Sigmoid colon (tissue), 7 donors: ENCODE measurements around the gene LARGE1. TPM values are rescaled to one million over a fixed set of nuclear protein-coding genes. Genes with fewer than 3 reads are reported as not detected.

Source experiments
- DNase-seq: peaks from one replicate; pipeline ENCODE4 v3.0.0-alpha.2; 2019
- H3K27ac ChIP-seq, 4 donors: fragments of 200-600 bp; sonication (generic); one replicate each; pipeline ENCODE4 v1.5.1; 2016 to 2019; ENCODE audit warnings: mild to moderate bottlenecking in 1 of 4
- H3K27me3 ChIP-seq, 3 donors: fragments of 200-600 bp; sonication (generic); one replicate each; pipeline ENCODE4 v1.5.1; 2019; ENCODE audit warnings: mild to moderate bottlenecking in 1 of 3
- H3K36me3 ChIP-seq, 4 donors: fragments of 200-600 bp; sonication (generic); one replicate each; pipeline ENCODE4 v1.5.1; 2016 to 2019
- H3K4me1 ChIP-seq, 4 donors: fragments of 200-600 bp; sonication (generic); one replicate each; pipeline ENCODE4 v1.5.1; 2017 to 2019
- H3K4me3 ChIP-seq, 4 donors: fragments of 200-600 bp; sonication (generic); one replicate each; pipeline ENCODE4 v1.5.1; 2017 to 2019; ENCODE audit warnings: mild to moderate bottlenecking in 2 of 4, moderate library complexity in 1 of 4
- H3K9me3 ChIP-seq, 4 donors: fragments of 200-600 bp in 3 of 4; sonication (generic) in 3 of 4; one replicate each; pipeline versions ENCODE4 v1.5.1 to v1.6.1; 2013 to 2019
- CTCF ChIP-seq, 4 experiments: fragments of 450-650 bp in 3 of 4; fragments of 200-600 bp in 1 of 4; IDR thresholded peaks; one replicate each; pipeline ENCODE4 v1.5.1; 2016 to 2019; ENCODE audit warnings: antibody characterized with exemption in 4 of 4, mild to moderate bottlenecking in 3 of 4, moderate library complexity in 2 of 4
- EP300 ChIP-seq, 4 donors: sonication (generic); formaldehyde crosslinking; IDR thresholded peaks; one replicate each; pipeline ENCODE4 v1.6.1; 2017; ENCODE audit warnings: antibody characterized with exemption in 4 of 4
- POLR2A ChIP-seq, 2 donors: fragments of 450-650 bp; IDR thresholded peaks; one replicate each; pipeline ENCODE4 v1.6.1; 2016; ENCODE audit warnings: antibody characterized with exemption in 2 of 2, mild to moderate bottlenecking in 2 of 2, moderate library complexity in 2 of 2
- POLR2AphosphoS5 ChIP-seq, 4 donors: sonication (generic); formaldehyde crosslinking; IDR thresholded peaks; one replicate each; pipeline ENCODE4 v1.6.1; 2017; ENCODE audit warnings: antibody characterized with exemption in 4 of 4
- WGBS, 2 donors: extraction: QIAGEN DNeasy Blood & Tissue Kit; methylation state at CpG; one replicate each; pipeline ENCODE4 v1.1.7; 2013; 5-methylcytosine and 5-hydroxymethylcytosine counted together
- intact Hi-C: fragments of 100-400 bp; cut with DNase I; formaldehyde crosslinking; loops from one replicate; pipeline ENCODE4 v1.15.1; 2023
- polyA plus RNA-seq, 3 donors: library from polyadenylated mRNA; stranded (reverse); fragments of 200-250 nt; gene quantifications; one replicate each; pipeline ENCODE4 v1.2.3, GENCODE V29; 2013
- total RNA-seq, 4 donors: library from RNA; depleted of rRNA; stranded (reverse); fragments of >200 nt; gene quantifications; one replicate each; pipeline ENCODE4 v1.1.0, GENCODE V29; 2016
- donor health status: healthy with polysubstance abuse.
- donor health status: Bipolar disorder and iron deficiency.
- donor health status: healthy.

The LARGE1 gene
- total and polyA plus RNA-seq, 7 donors = 5.8 to 74.4 (median 38.0) TPM

- WGBS, 2 donors = 78 to 90% methylated on average over 5 of the region's 5 CpGs
- peaks cover 0 to 6% (median 0%) of the 10 kb centered on the region in 4 donors for H3K4me1 ChIP-seq
- no peaks in the 10 kb centered on the region for H3K36me3 ChIP-seq
- DNase-seq = no peak
- H3K4me3 ChIP-seq = no peak overlapping the region
- intact Hi-C loops = no loop called here
- H3K27me3 ChIP-seq = no peaks in the 10 kb centered on the region
- TF ChIP-seq POLR2AphosphoS5 (IDR thresholded peaks at IDR 0.05) = no peak
- TF ChIP-seq POLR2A (IDR thresholded peaks at IDR 0.05) = no peak
- no peak for TF ChIP-seq EP300 (IDR thresholded peaks at IDR 0.05)
- TF ChIP-seq CTCF (IDR thresholded peaks at IDR 0.05) = no peak
- H3K9me3 ChIP-seq = peaks cover 0 to 6% (median 1%) of the 10 kb centered on the region in 4 donors
- no peak overlapping the region for H3K27ac ChIP-seq
These were observed 214.2 kb downstream of the LARGE1 start for GRCh38 chr22:33706100-33706499.

- Histone ChIP-seq H3K27ac (no peak overlapping the region), H3K4me3 (no peak overlapping the region), H3K36me3 (peaks cover 0 to 9% (median 0%) of the 10 kb centered on the region in 4 donors), H3K27me3 (no peaks in the 10 kb centered on the region), H3K4me1 (peaks cover 0 to 7% (median 0%) of the 10 kb centered on the region in 4 donors), H3K9me3 (peaks cover 0 to 6% (median 1%) of the 10 kb centered on the region in 4 donors)
- no peak for DNase-seq
- WGBS, 2 donors = 75 to 86% methylated on average over 7 of the region's 7 CpGs
- intact Hi-C loops = no loop called here
- TF ChIP-seq EP300 (IDR thresholded peaks at IDR 0.05) (no peak), POLR2A (IDR thresholded peaks at IDR 0.05) (no peak)
These were observed 221.1 kb downstream of the LARGE1 start for GRCh38 chr22:33699176-33699575.

- H3K9me3 ChIP-seq = no peaks in the 10 kb centered on the region
- DNase-seq = no peak
- H3K36me3 ChIP-seq = peaks cover 0 to 9% (median 0%) of the 10 kb centered on the region in 4 donors
- H3K4me1 ChIP-seq = peaks cover 0 to 7% (median 0%) of the 10 kb centered on the region in 4 donors
- intact Hi-C loops = no loop called here
- no peak overlapping the region for H3K27ac ChIP-seq
- TF ChIP-seq CTCF (IDR thresholded peaks at IDR 0.05) = no peak
- TF ChIP-seq POLR2AphosphoS5 (IDR thresholded peaks at IDR 0.05) = no peak
- TF ChIP-seq EP300 (IDR thresholded peaks at IDR 0.05) = no peak
- TF ChIP-seq POLR2A (IDR thresholded peaks at IDR 0.05) = no peak
- no peaks in the 10 kb centered on the region for H3K27me3 ChIP-seq
- 90 to 97% methylated on average over 4 of the region's 4 CpGs for WGBS, 2 donors
- no peak overlapping the region for H3K4me3 ChIP-seq
These were observed 222.6 kb downstream of the LARGE1 start for GRCh38 chr22:33697640-33698039.

GRCh38 chr22:33691057-33691630 is 229.1 kb downstream of the LARGE1 start:
- intact Hi-C loops = no loop called here
- H3K4me1 ChIP-seq = peaks cover 0 to 25% (median 9%) of the 10 kb centered on the region in 4 donors
- no peaks in the 10 kb centered on the region for H3K27me3 ChIP-seq
- no peaks in the 10 kb centered on the region for H3K36me3 ChIP-seq
- no peak for DNase-seq
- H3K4me3 ChIP-seq = no peak overlapping the region
- H3K9me3 ChIP-seq = no peaks in the 10 kb centered on the region
- no peak overlapping the region for H3K27ac ChIP-seq
- TF ChIP-seq POLR2AphosphoS5 (IDR thresholded peaks at IDR 0.05) (no peak), CTCF (IDR thresholded peaks at IDR 0.05) (no peak), EP300 (IDR thresholded peaks at IDR 0.05) (no peak), POLR2A (IDR thresholded peaks at IDR 0.05) (no peak)
- WGBS, 2 donors = 91 to 94% methylated on average over 7 of the region's 7 CpGs

GRCh38 chr22:33688903-33689302 is 231.4 kb downstream of the LARGE1 start:
- intact Hi-C loops = no loop called here
- Histone ChIP-seq H3K4me3 (no peak overlapping the region), H3K9me3 (no peaks in the 10 kb centered on the region), H3K27me3 (no peaks in the 10 kb centered on the region), H3K27ac (peak overlapping the region in 3 of 4 donors; percentile 47 to 65 (median 59)), H3K4me1 (peaks cover 0 to 32% (median 15%) of the 10 kb centered on the region in 4 donors), H3K36me3 (no peaks in the 10 kb centered on the region)
- DNase-seq = no peak
- 88 to 93% methylated on average over 2 of the region's 2 CpGs for WGBS, 2 donors
- TF ChIP-seq CTCF (IDR thresholded peaks at IDR 0.05) (no peak), POLR2AphosphoS5 (IDR thresholded peaks at IDR 0.05) (peak; percentile 15 to 50 (median 22))
